Uterus (tissue), 2 donors: ENCODE data around the gene SIPA1L3.

Experiments
- POLR2A ChIP-seq, 2 donors: fragments of 450-650 bp; IDR thresholded peaks; one replicate each; pipeline ENCODE4 v1.6.1; 2016; ENCODE audit warnings: antibody characterized with exemption in 2 of 2, mild to moderate bottlenecking in 1 of 2, moderate library complexity in 1 of 2
- TF ChIP-seq, protein P1 (sequence below), 4 experiments: fragments of 200-600 bp in 2 of 4; fragments of 450-650 bp in 2 of 4; sonication (generic) in 2 of 4; IDR thresholded peaks; one replicate each; pipeline ENCODE4 v1.5.1; 2016 to 2019; ENCODE audit warnings: antibody characterized with exemption in 4 of 4, mild to moderate bottlenecking in 2 of 4, moderate library complexity in 1 of 4

DNA sequence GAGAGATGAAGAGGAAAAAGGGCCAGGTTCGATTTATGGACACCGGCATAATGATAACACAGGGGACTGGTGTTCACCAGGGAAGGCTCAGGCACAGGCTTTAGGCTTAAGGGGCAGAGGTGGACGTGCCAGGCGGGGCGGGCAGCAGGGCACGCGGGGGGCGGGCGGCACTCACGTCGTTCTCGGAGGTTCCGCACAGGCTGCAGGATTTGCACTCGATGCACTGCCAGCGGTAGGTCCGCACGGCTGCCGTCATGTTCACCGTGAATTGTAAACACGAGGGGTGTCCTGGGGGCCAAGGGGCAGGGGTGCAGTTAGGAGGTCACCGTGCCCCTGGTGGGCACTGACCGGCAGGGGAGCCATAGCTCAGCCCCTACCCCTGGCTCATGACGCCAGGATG, 306.5 kb downstream of the SIPA1L3 start:
- TF ChIP-seq POLR2A (IDR thresholded peaks at IDR 0.05) = no peak
- TF ChIP-seq, protein P1, sequence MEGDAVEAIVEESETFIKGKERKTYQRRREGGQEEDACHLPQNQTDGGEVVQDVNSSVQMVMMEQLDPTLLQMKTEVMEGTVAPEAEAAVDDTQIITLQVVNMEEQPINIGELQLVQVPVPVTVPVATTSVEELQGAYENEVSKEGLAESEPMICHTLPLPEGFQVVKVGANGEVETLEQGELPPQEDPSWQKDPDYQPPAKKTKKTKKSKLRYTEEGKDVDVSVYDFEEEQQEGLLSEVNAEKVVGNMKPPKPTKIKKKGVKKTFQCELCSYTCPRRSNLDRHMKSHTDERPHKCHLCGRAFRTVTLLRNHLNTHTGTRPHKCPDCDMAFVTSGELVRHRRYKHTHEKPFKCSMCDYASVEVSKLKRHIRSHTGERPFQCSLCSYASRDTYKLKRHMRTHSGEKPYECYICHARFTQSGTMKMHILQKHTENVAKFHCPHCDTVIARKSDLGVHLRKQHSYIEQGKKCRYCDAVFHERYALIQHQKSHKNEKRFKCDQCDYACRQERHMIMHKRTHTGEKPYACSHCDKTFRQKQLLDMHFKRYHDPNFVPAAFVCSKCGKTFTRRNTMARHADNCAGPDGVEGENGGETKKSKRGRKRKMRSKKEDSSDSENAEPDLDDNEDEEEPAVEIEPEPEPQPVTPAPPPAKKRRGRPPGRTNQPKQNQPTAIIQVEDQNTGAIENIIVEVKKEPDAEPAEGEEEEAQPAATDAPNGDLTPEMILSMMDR (IDR thresholded peaks at IDR 0.05) = no peak
